Body of pancreas (tissue), 4 donors: ENCODE measurements around the gene HMCN1. TPM values are rescaled to one million over a fixed set of nuclear protein-coding genes. Genes with fewer than 3 reads are reported as not detected.

Source experiments
- ATAC-seq: fragments of 150-250 bp; one replicate; pipeline ENCODE4 v1.9.1; 2016
- DNase-seq, 4 donors: peaks; one replicate each; pipeline ENCODE4 v3.0.0-alpha.2; 2019
- H3K27ac ChIP-seq, 4 donors: fragments of 200-600 bp; sonication (generic); 1 replicate in 3 of 4; 2 replicates in 1 of 4; pipeline versions ENCODE4 v1.5.1 to v1.6.1; 2016 to 2019; ENCODE audit warnings: mild to moderate bottlenecking in 1 of 4, mixed read lengths in 1 of 4, moderate library complexity in 1 of 4
- H3K27me3 ChIP-seq, 2 donors: fragments of 200-600 bp; sonication (generic); one replicate each; pipeline ENCODE4 v1.6.0; 2016; ENCODE audit warnings: mild to moderate bottlenecking in 1 of 2
- H3K36me3 ChIP-seq, 2 donors: fragments of 200-600 bp; sonication (generic); replicated peaks in 1 of 2; 2 replicates each; pipeline ENCODE4 v1.5.1; 2016; ENCODE audit warnings: low read depth in 2 of 2; ENCODE audit not compliant: insufficient read depth in 1 of 2
- H3K4me1 ChIP-seq: fragments of 200-600 bp; sonication (generic); one replicate; pipeline ENCODE4 v1.6.0; 2016
- H3K4me3 ChIP-seq, 2 donors: fragments of 200-600 bp; sonication (generic); 1 replicate in 1 of 2; 2 replicates in 1 of 2; pipeline ENCODE4 v1.5.1; 2016 to 2019
- H3K9me3 ChIP-seq, 3 donors: fragments of 200-600 bp; sonication (generic); 1 replicate in 2 of 3; 2 replicates in 1 of 3; pipeline ENCODE4 v1.5.1; 2016
- POLR2A ChIP-seq, 3 donors: fragments of 450-650 bp; IDR thresholded peaks; one replicate each; pipeline ENCODE4 v1.6.1; 2016; ENCODE audit warnings: antibody characterized with exemption in 3 of 3, mild to moderate bottlenecking in 2 of 3
- WGBS, 2 donors: methylation state at CpG; one replicate each; pipeline ENCODE4 v1.1.5; 2017; 5-methylcytosine and 5-hydroxymethylcytosine counted together
- intact Hi-C: fragments of 100-400 bp; cut with DNase I; formaldehyde crosslinking; loops from one replicate; pipeline ENCODE4 v1.15.1; 2023
- total RNA-seq, 2 donors: library from RNA; depleted of rRNA; stranded (reverse); fragments of >200 nt; gene quantifications; one replicate each; pipeline ENCODE4 v1.1.0, GENCODE V29; 2016
- TF ChIP-seq, protein P1 (sequence below), 7 experiments: fragments of 450-650 bp in 4 of 7; fragments of 200-600 bp in 3 of 7; sonication (generic) in 3 of 7; IDR thresholded peaks; one replicate each; pipeline ENCODE4 v1.5.1; 2016 to 2019; ENCODE audit warnings: antibody characterized with exemption in 7 of 7

Gene HMCN1
- total RNA-seq, 2 donors from 2014 or later, result 2.1 to 2.3 TPM

DNA sequence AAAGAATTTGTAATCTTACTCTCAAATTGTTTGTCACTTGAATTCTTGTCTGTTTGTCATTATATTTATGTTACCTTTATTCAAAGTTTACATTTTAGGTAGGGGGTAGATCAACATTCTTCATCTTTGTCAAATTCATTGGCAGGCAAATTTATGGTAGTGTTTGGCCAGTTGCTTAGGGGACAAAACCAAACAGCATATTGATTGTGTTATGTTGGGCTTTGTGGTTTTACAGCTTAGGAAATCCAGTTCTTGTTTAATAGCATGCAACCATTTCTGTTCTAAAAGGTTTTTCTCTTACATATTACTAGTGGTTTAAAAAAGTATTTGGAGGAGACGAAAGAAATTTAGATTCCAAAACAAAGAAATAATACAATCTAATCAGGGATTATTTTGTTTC, 91.4 kb downstream of the HMCN1 start:
- H3K4me3 ChIP-seq, result no peak overlapping the region
- H3K9me3 ChIP-seq, result no peaks in the 10 kb centered on the region
- TF ChIP-seq, protein P1, sequence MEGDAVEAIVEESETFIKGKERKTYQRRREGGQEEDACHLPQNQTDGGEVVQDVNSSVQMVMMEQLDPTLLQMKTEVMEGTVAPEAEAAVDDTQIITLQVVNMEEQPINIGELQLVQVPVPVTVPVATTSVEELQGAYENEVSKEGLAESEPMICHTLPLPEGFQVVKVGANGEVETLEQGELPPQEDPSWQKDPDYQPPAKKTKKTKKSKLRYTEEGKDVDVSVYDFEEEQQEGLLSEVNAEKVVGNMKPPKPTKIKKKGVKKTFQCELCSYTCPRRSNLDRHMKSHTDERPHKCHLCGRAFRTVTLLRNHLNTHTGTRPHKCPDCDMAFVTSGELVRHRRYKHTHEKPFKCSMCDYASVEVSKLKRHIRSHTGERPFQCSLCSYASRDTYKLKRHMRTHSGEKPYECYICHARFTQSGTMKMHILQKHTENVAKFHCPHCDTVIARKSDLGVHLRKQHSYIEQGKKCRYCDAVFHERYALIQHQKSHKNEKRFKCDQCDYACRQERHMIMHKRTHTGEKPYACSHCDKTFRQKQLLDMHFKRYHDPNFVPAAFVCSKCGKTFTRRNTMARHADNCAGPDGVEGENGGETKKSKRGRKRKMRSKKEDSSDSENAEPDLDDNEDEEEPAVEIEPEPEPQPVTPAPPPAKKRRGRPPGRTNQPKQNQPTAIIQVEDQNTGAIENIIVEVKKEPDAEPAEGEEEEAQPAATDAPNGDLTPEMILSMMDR (IDR thresholded peaks at IDR 0.05), result no peak
- no peak for TF ChIP-seq POLR2A (IDR thresholded peaks at IDR 0.05)
- intact Hi-C loops, result no loop called here
- no peaks in the 10 kb centered on the region for H3K4me1 ChIP-seq
- no peak overlapping the region for H3K27ac ChIP-seq
- DNase-seq (no peak), ATAC-seq (no peak)
- WGBS, 2 donors, result 74 to 75% methylated on average over 1 of the region's 1 CpG
- no peaks in the 10 kb centered on the region for H3K36me3 ChIP-seq
- H3K27me3 ChIP-seq, result no peaks in the 10 kb centered on the region

DNA sequence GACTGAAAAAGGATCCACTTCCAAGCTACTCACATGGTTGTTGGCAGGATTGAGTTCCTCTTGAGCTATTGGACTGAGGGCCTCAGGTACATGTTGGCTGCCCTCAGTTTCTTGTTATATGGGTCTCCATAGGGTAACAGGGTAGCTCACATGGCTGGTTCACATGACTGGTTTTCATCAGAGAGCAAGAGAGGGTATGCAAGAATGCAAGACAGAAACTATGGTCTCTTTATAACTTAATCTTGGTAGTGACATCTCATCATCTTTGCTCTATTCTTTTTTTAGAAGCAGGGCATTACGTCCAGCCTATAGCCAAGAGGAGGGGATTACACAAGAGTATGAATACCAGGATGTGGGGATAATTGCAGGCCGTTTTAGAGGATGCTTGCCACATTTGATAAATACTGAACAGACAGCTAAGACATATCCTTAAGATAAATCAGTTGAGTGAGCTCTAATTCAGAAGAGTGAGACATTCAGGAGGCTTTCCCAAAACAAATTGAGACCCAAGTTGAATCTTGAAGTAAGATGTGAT, 100.2 kb downstream of the HMCN1 start:
- H3K27me3 ChIP-seq, result no peaks in the 10 kb centered on the region
- H3K4me1 ChIP-seq, result no peaks in the 10 kb centered on the region
- ATAC-seq (no peak), DNase-seq (no peak)
- H3K27ac ChIP-seq, result no peak overlapping the region
- WGBS, 2 donors, result 44 to 60% methylated on average over 2 of the region's 2 CpGs
- H3K4me3 ChIP-seq, result no peak overlapping the region
- H3K36me3 ChIP-seq, result no peaks in the 10 kb centered on the region
- no peaks in the 10 kb centered on the region for H3K9me3 ChIP-seq
- TF ChIP-seq, protein P1 (IDR thresholded peaks at IDR 0.05), result no peak
- no peak for TF ChIP-seq POLR2A (IDR thresholded peaks at IDR 0.05)
- intact Hi-C loops, result no loop called here

DNA sequence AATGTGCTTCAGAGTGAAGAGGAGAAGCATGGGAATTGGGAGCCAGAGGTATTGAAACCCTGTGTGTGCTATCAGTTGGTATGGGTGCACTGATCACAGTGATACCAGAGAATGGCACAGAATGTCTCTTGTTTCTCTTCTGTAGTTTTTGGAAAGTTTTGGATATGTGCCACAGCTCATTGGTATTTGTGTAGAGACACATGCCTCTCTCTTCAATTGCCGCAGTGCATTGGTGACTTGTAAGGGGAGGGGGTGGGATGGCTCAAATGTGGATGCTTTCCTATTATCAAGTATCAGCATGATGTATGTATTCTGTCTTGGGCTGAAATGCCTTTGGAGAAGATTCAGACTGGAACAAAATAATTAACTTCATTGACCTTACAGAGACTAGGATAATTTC, 101.0 kb downstream of the HMCN1 start:
- intact Hi-C loops, result no loop called here
- H3K4me3 ChIP-seq, result no peak overlapping the region
- TF ChIP-seq, protein P1 (IDR thresholded peaks at IDR 0.05), result no peak
- no peak for TF ChIP-seq POLR2A (IDR thresholded peaks at IDR 0.05)
- H3K9me3 ChIP-seq, result no peaks in the 10 kb centered on the region
- ATAC-seq (no peak), DNase-seq (no peak)
- H3K4me1 ChIP-seq, result no peaks in the 10 kb centered on the region
- H3K27me3 ChIP-seq, result no peaks in the 10 kb centered on the region
- 100% methylated on average over 1 of the region's 1 CpG for WGBS, 2 donors
- H3K36me3 ChIP-seq, result no peaks in the 10 kb centered on the region
- no peak overlapping the region for H3K27ac ChIP-seq

DNA sequence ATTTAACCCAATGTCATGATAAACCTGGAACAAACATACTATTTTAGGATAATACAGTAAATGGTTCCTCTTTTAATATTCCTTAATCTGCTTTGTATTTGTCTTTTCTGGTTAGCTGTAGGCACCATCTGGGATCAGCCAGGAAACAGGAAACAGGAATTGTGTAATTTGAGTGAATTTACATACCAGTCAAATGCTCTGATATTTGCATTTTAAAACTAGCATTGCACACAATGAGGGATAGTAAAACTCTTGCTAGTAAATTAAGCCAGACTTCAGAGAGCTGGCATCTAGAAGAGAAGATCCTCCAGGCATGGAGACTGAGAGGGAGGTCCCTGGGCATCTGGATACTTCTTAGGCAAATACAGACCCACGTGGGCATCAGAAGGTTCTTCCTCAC, 103.5 kb downstream of the HMCN1 start:
- ATAC-seq, result no peak
- H3K9me3 ChIP-seq, result no peaks in the 10 kb centered on the region
- no peaks in the 10 kb centered on the region for H3K4me1 ChIP-seq
- H3K4me3 ChIP-seq, result no peak overlapping the region
- no peak for DNase-seq
- intact Hi-C loops, result no loop called here
- 74 to 100% methylated on average over 1 of the region's 1 CpG for whole genome bisulfite sequencing, 2 donors
- no peaks in the 10 kb centered on the region for H3K36me3 ChIP-seq
- H3K27ac ChIP-seq, result no peak overlapping the region
- H3K27me3 ChIP-seq, result no peaks in the 10 kb centered on the region
- no peak for TF ChIP-seq POLR2A (IDR thresholded peaks at IDR 0.05)
- TF ChIP-seq, protein P1 (IDR thresholded peaks at IDR 0.05), result no peak

DNA sequence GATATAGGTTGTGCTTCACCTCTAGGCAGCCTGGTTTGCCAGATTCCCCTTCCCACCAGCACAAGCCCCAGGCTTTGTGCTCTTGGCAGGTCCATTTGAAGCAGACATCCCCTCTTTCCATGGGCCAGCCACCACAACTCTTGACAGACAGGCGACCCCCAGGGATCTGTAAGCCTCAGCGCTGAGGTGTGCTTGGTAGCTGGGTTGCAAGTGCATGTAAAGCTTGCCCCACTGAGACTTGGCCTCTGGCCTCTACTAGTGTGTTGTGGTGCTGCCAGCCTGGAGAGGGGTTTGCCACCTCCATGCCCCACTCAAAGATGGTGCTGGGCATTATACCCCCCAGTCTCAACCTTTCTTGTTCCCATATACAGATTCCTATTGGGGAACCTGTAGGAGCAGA, 103.9 kb downstream of the HMCN1 start:
- intact Hi-C loops, result no loop called here
- ATAC-seq (no peak), DNase-seq (no peak)
- TF ChIP-seq, protein P1 (IDR thresholded peaks at IDR 0.05), result no peak
- no peak for TF ChIP-seq POLR2A (IDR thresholded peaks at IDR 0.05)
- no peaks in the 10 kb centered on the region for H3K4me1 ChIP-seq
- H3K36me3 ChIP-seq, result no peaks in the 10 kb centered on the region
- no peak overlapping the region for H3K27ac ChIP-seq
- no peaks in the 10 kb centered on the region for H3K9me3 ChIP-seq
- 100% methylated on average over 1 to 2 of the region's 2 CpGs for WGBS, 2 donors
- no peaks in the 10 kb centered on the region for H3K27me3 ChIP-seq
- no peak overlapping the region for H3K4me3 ChIP-seq
